ENCODE measurements around the gene AQP10. TPM values are rescaled to one million over a fixed set of nuclear protein-coding genes. Genes with fewer than 3 reads are reported as not detected.

The AQP10 gene
- total and polyA plus RNA-seq, 9 of the 15 experiments (the other 6 are each of a cell fraction or from before 2014, with no cell fraction given): 0.37 to 9.7 (median 1.9) TPM

- no peak; a peak in 2 of 4 replicates for TF ChIP-seq TEAD1 (CRISPR knock-in tag; IDR thresholded peaks at IDR 0.05)
- no peak for TF ChIP-seq BDP1 (IDR thresholded peaks at IDR 0.05; ENCODE audit: insufficient read depth, insufficient read length)
- TF ChIP-seq SNIP1 (IDR thresholded peaks at IDR 0.05; ENCODE audit: low read depth): no peak
- TF ChIP-seq CBX2 (IDR thresholded peaks at IDR 0.05; ENCODE audit: insufficient read depth, low read length, poor library complexity, severe bottlenecking): no peak
- no peak for TF ChIP-seq ATF3 (IDR thresholded peaks at IDR 0.05)
- TF ChIP-seq ATF3 (CRISPR knock-in tag; conservative IDR thresholded peaks at IDR 0.05): 0 out of 2 replicates have a peak, but pooled peaks have one; percentile 29
- TF ChIP-seq ETV1 (tag; conservative IDR thresholded peaks at IDR 0.05; ENCODE audit: low read depth): peak; percentile 66
- TF ChIP-seq USF1 (CRISPR knock-in tag; IDR thresholded peaks at IDR 0.05): peak; percentile 72
- TF ChIP-seq MED1 (CRISPR knock-in tag; IDR thresholded peaks at IDR 0.05; ENCODE audit: borderline replicate concordance): no peak
- TF ChIP-seq ZNF384 (IDR thresholded peaks at IDR 0.05; ENCODE audit: low read depth, low read length): no peak
- TF ChIP-seq MEIS2 (IDR thresholded peaks at IDR 0.05; ENCODE audit: partially characterized antibody): peak; percentile 34
- TF ChIP-seq NFXL1 (CRISPR knock-in tag; IDR thresholded peaks at IDR 0.05): no peak
- no peak for TF ChIP-seq PTRF (tag; IDR thresholded peaks at IDR 0.05)
- TF ChIP-seq PREB (CRISPR knock-in tag; IDR thresholded peaks at IDR 0.05): no peak
- no peak for TF ChIP-seq ZNF696 (CRISPR knock-in tag; conservative IDR thresholded peaks at IDR 0.05)
- TF ChIP-seq TGIF2 (CRISPR knock-in tag; IDR thresholded peaks at IDR 0.05): no peak
- TF ChIP-seq RB1 (IDR thresholded peaks at IDR 0.05; ENCODE audit: low read depth): peak; percentile 56; the same call in 1 of the 2 replicates
- no peak for TF ChIP-seq ZC3H11A (IDR thresholded peaks at IDR 0.05; ENCODE audit: low read depth, low read length)
- TF ChIP-seq THRA (IDR thresholded peaks at IDR 0.05): no peak
- TF ChIP-seq PCBP2 (IDR thresholded peaks at IDR 0.05; ENCODE audit: low read depth, low read length, poor library complexity, severe bottlenecking): no peak
- no peak for TF ChIP-seq CTCFL (IDR thresholded peaks at IDR 0.05; ENCODE audit: borderline replicate concordance, insufficient read depth, low read depth, low read length, poor library complexity, severe bottlenecking)
- TF ChIP-seq ZNF140 (CRISPR knock-in tag; IDR thresholded peaks at IDR 0.05): no peak
- TF ChIP-seq ZKSCAN3 (CRISPR knock-in tag; IDR thresholded peaks at IDR 0.05): no peak
Measured at GRCh38 chr1:154320882-154321608, at the start of gene AQP10 (continued).
